MM.1S (cell line): ENCODE results near the gene TFAM.

ENCODE experiments used
- DNase-seq: peaks from one replicate; pipeline ENCODE4 v3.0.0-alpha.2; 2015
- H2AFZ ChIP-seq: fragments of 300-600 bp; sonication (generic); 2 replicates; pipeline ENCODE4 v1.6.0; 2016; ENCODE audit warnings: antibody characterized with exemption, low read length
- H3F3A ChIP-seq: fragments of 300-600 bp; sonication (generic); 2 replicates; pipeline ENCODE4 v1.6.1; 2016; ENCODE audit warnings: mild to moderate bottlenecking, antibody characterized with exemption, low read length, moderate library complexity, mixed read lengths; ENCODE audit not compliant: insufficient read depth
- H3K27ac ChIP-seq: fragments of 300-600 bp; sonication (generic); 2 replicates; pipeline ENCODE4 v1.5.1; 2016; ENCODE audit warnings: mild to moderate bottlenecking, low read length
- H3K27me3 ChIP-seq: fragments of 300-600 bp; sonication (generic); replicated peaks from 2 replicates; pipeline ENCODE4 v1.6.0; 2016; ENCODE audit warnings: low read length; ENCODE audit not compliant: insufficient read depth
- H3K36me3 ChIP-seq: fragments of 300-600 bp; sonication (generic); replicated peaks from 2 replicates; pipeline ENCODE4 v1.6.1; 2016; ENCODE audit warnings: mild to moderate bottlenecking, low read length, mixed read lengths; ENCODE audit not compliant: insufficient read depth
- H3K4me1 ChIP-seq: fragments of 300-600 bp; sonication (generic); 2 replicates; pipeline ENCODE4 v1.6.1; 2016; ENCODE audit warnings: low read length, mixed read lengths
- H3K4me2 ChIP-seq: fragments of 300-600 bp; sonication (generic); 2 replicates; pipeline ENCODE4 v1.6.0; 2016; ENCODE audit warnings: low read depth, low read length
- H3K4me3 ChIP-seq: fragments of 300-600 bp; sonication (generic); 2 replicates; pipeline ENCODE4 v1.5.1; 2016; ENCODE audit warnings: low read length, mixed read lengths
- H3K79me2 ChIP-seq: fragments of 300-600 bp; sonication (generic); 2 replicates; pipeline ENCODE4 v1.6.1; 2016; ENCODE audit warnings: mixed run types, low read length, mixed read lengths
- H3K9ac ChIP-seq: fragments of 300-600 bp; sonication (generic); 2 replicates; pipeline ENCODE4 v1.6.1; 2016; ENCODE audit warnings: low read length, mixed read lengths
- H3K9me2 ChIP-seq: fragments of 300-600 bp; sonication (generic); replicated peaks from 2 replicates; pipeline ENCODE4 v1.6.1; 2016; ENCODE audit warnings: mild to moderate bottlenecking, low read length, mixed read lengths; ENCODE audit not compliant: insufficient read depth
- H3K9me3 ChIP-seq: fragments of 300-600 bp; sonication (generic); replicated peaks from 2 replicates; pipeline ENCODE4 v1.6.1; 2016; ENCODE audit warnings: mild to moderate bottlenecking, low read length, mixed read lengths; ENCODE audit not compliant: insufficient read depth
- H4K20me1 ChIP-seq: fragments of 300-600 bp; sonication (generic); 2 replicates; pipeline ENCODE4 v1.6.1; 2016; ENCODE audit warnings: mild to moderate bottlenecking, low read length, moderate library complexity, mixed read lengths; ENCODE audit not compliant: insufficient read depth
- EZH2 ChIP-seq: fragments of 300-600 bp; sonication (generic); optimal IDR thresholded peaks from 2 replicates; pipeline ENCODE3; 2017; ENCODE audit warnings: low read depth, mild to moderate bottlenecking, antibody characterized with exemption, low read length, mixed read lengths
- EZH2phosphoT487 ChIP-seq: fragments of 300-600 bp; sonication (generic); IDR thresholded peaks from 2 replicates; pipeline ENCODE4 v1.6.1; 2018; ENCODE audit warnings: antibody characterized with exemption, low read length
- TF ChIP-seq, protein P1 (sequence below): fragments of 300-600 bp; sonication (generic); IDR thresholded peaks from 2 replicates; pipeline ENCODE4 v1.5.1; 2016; ENCODE audit warnings: antibody characterized with exemption, low read length, mixed read lengths

Gene TFAM

DNA sequence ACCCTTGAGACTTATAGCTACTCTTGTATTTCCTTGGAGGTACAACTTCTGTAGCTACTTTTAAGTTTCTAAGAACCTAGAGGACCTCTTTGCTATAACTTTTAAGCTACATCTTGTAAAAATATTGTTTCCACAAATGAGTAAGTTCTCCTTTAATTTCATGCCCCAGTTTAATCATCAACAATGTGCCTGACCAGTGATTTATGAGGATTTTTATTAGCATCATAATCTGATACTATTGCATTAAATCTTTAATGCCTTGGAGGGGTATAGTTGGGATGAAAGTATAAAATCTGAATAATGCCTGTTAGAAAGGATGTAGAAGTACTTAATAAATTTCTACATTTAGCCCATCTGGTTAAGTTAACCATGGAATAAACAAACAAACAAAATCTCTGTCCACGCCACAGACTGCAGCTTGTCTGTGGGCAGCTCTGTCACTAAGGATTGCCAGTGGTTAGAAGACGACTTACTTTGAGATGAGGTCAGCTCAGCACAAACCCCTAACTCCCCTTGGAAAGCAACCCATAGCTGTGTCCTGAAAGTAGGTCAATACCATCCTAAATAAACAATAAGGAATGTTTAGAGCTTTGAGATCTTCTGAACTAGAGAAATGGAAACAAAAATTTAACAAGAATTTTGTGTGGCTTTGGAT is 32.1 kb upstream of the TFAM start:
- no peak overlapping the region for H3K9ac ChIP-seq
- TF ChIP-seq EZH2 (no peak), EZH2phosphoT487 (no peak)
- TF ChIP-seq, protein P1, sequence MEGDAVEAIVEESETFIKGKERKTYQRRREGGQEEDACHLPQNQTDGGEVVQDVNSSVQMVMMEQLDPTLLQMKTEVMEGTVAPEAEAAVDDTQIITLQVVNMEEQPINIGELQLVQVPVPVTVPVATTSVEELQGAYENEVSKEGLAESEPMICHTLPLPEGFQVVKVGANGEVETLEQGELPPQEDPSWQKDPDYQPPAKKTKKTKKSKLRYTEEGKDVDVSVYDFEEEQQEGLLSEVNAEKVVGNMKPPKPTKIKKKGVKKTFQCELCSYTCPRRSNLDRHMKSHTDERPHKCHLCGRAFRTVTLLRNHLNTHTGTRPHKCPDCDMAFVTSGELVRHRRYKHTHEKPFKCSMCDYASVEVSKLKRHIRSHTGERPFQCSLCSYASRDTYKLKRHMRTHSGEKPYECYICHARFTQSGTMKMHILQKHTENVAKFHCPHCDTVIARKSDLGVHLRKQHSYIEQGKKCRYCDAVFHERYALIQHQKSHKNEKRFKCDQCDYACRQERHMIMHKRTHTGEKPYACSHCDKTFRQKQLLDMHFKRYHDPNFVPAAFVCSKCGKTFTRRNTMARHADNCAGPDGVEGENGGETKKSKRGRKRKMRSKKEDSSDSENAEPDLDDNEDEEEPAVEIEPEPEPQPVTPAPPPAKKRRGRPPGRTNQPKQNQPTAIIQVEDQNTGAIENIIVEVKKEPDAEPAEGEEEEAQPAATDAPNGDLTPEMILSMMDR, result no peak
- H3K4me3 ChIP-seq, result no peak overlapping the region
- H3K36me3 ChIP-seq, result no peaks in the 10 kb centered on the region; the same call in 1 of the 2 replicates
- H3K9me3 ChIP-seq, result no peaks in the 10 kb centered on the region
- H3K27ac ChIP-seq, result no peak overlapping the region
- H4K20me1 ChIP-seq, result no peaks in the 10 kb centered on the region
- no peaks in the 10 kb centered on the region for H3F3A ChIP-seq
- DNase-seq, result no peak
- no peaks in the 10 kb centered on the region for H3K27me3 ChIP-seq
- no peaks in the 10 kb centered on the region for H3K4me1 ChIP-seq
- no peaks in the 10 kb centered on the region for H3K9me2 ChIP-seq
- peaks cover 44% of the 10 kb centered on the region for H3K79me2 ChIP-seq
- no peak overlapping the region for H3K4me2 ChIP-seq
- H2AFZ ChIP-seq, result no peak overlapping the region

DNA sequence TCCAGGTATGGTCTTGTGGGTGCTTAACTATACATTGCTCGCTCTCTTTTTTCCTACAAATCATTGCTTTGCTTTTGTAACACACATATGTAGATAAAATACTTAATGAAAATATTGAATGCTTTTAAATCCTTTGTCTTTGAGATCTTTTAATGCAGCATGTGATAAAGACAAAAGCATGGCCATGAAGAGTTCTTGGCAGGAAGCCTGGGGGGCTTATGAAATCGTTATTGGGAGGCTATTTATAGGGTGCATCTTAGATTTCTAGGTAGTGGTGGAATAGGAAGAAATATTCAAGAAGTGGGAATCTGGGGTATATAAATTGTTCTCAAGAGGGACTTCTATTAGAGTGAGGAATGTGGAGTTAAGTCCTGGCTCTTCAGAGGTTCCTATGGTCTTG is 28.5 kb upstream of the TFAM start:
- H3K9me3 ChIP-seq, result no peaks in the 10 kb centered on the region
- no peak overlapping the region for H3K9ac ChIP-seq
- H3K27me3 ChIP-seq, result no peaks in the 10 kb centered on the region
- no peak overlapping the region for H3K4me3 ChIP-seq
- no peak overlapping the region for H3K27ac ChIP-seq
- H3K4me1 ChIP-seq, result no peaks in the 10 kb centered on the region
- H3K4me2 ChIP-seq, result no peak overlapping the region
- H3K79me2 ChIP-seq, result peaks cover 22% of the 10 kb centered on the region
- no peaks in the 10 kb centered on the region for H4K20me1 ChIP-seq
- DNase-seq, result no peak
- no peaks in the 10 kb centered on the region for H3F3A ChIP-seq
- no peaks in the 10 kb centered on the region for H3K36me3 ChIP-seq
- no peak overlapping the region for H2AFZ ChIP-seq
- H3K9me2 ChIP-seq, result no peaks in the 10 kb centered on the region
- TF ChIP-seq EZH2phosphoT487 (no peak), EZH2 (no peak)
- TF ChIP-seq, protein P1, result no peak

DNA sequence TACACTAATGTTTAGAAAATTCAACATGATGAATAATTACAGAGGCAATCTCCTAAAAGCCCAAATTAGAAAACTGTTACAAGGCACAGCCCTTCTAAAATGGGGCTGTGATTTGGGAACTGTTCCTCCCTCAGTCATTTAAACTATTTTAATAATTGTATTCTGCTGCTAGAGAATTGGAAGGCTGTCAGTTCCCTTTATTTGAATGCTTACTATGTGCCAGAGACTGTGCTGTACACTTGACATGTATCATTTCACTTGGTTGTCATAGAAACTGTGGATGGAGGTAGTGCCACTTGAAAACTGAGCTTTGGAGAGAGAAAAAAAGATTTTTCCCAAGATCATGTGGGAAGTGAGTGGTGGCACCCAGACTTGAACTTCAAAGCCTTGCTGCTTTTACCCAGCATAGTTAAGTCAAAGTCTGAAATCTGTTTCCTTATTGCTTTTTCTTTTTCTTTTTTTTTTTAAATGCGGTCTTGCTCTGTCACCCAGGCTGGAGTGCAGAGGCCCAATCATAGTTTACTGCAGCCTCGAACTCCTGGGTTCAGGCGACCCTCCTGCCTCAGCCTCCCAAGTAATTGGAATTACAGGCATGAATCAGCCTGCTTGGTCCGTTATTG is 26.8 kb upstream of the TFAM start:
- no peaks in the 10 kb centered on the region for H4K20me1 ChIP-seq
- no peaks in the 10 kb centered on the region for H3K4me1 ChIP-seq
- H2AFZ ChIP-seq, result no peak overlapping the region
- no peak overlapping the region for H3K27ac ChIP-seq
- H3K9ac ChIP-seq, result no peak overlapping the region
- H3K9me2 ChIP-seq, result no peaks in the 10 kb centered on the region
- H3K9me3 ChIP-seq, result no peaks in the 10 kb centered on the region
- DNase-seq, result no peak
- no peak overlapping the region for H3K4me2 ChIP-seq
- no peaks in the 10 kb centered on the region for H3F3A ChIP-seq
- TF ChIP-seq, protein P1, result no peak
- TF ChIP-seq EZH2 (no peak), EZH2phosphoT487 (no peak)
- no peak overlapping the region for H3K4me3 ChIP-seq
- H3K79me2 ChIP-seq, result peaks cover 14% of the 10 kb centered on the region; the same call in 1 of the 2 replicates
- H3K27me3 ChIP-seq, result no peaks in the 10 kb centered on the region
- H3K36me3 ChIP-seq, result no peaks in the 10 kb centered on the region
